HG03175 (cell line): ENCODE measurements around the gene BLOC1S1.

Experiments
- ATAC-seq: cut with Tn5 transposase; IDR thresholded peaks from one replicate; pipeline ENCODE4 v1.9.1; 2021; ENCODE audit warnings: mild to moderate bottlenecking, moderate library complexity; ENCODE audit not compliant: unreplicated experiment

BLOC1S1 gene

GRCh38 chr12:55708695-55709233 is 7.1 kb upstream of the BLOC1S1 start:
- no peak for ATAC-seq

- no peak for ATAC-seq
Measured at GRCh38 chr12:55711786-55712553, 3.9 kb upstream of the BLOC1S1 start.

GRCh38 chr12:55712700-55713415 is 3.0 kb upstream of the BLOC1S1 start:
- ATAC-seq, result no peak

- no peak for ATAC-seq
Measured at GRCh38 chr12:55713721-55714120, 2.1 kb upstream of the BLOC1S1 start.

- no peak for ATAC-seq
Measured at GRCh38 chr12:55715169-55715764, 579 bp upstream of the BLOC1S1 start.

GRCh38 chr12:55716582-55716957 is 724 bp downstream of the BLOC1S1 start:
- ATAC-seq, result no peak

- ATAC-seq, result no peak
Measured at GRCh38 chr12:55717011-55718007, 1.5 kb downstream of the BLOC1S1 start.

- no peak for ATAC-seq
Measured at GRCh38 chr12:55718015-55718414, 2.2 kb downstream of the BLOC1S1 start.

GRCh38 chr12:55718624-55719275 is 2.9 kb downstream of the BLOC1S1 start:
- ATAC-seq, result no peak

- ATAC-seq, result no peak
Measured at GRCh38 chr12:55719371-55719770, 3.5 kb downstream of the BLOC1S1 start.

- no peak for ATAC-seq
Measured at GRCh38 chr12:55720071-55720564, 4.3 kb downstream of the BLOC1S1 start, which contains the start of gene RDH5. RDH5 (plus strand) TSS chr12:55720393; CDS start chr12:55721185, 792 bp downstream.

GRCh38 chr12:55720894-55721444 is 5.1 kb downstream of the BLOC1S1 start:
- ATAC-seq, result no peak

- ATAC-seq, result no peak
Measured at GRCh38 chr12:55721601-55722213, 5.9 kb downstream of the BLOC1S1 start.

GRCh38 chr12:55722948-55723347 is 7.1 kb downstream of the BLOC1S1 start:
- no peak for ATAC-seq

- ATAC-seq, result no peak
Measured at GRCh38 chr12:55723516-55724225, 7.8 kb downstream of the BLOC1S1 start.

GRCh38 chr12:55724226-55724939 is 8.5 kb downstream of the BLOC1S1 start:
- ATAC-seq, result peak; percentile 21

- ATAC-seq, result no peak
Measured at GRCh38 chr12:55724940-55725309, 9.1 kb downstream of the BLOC1S1 start.

- ATAC-seq, result no peak
Measured at GRCh38 chr12:55725556-55725955, 9.7 kb downstream of the BLOC1S1 start.
